ENCODE results near the gene PAK6. TPM values are rescaled to one million over a fixed set of nuclear protein-coding genes. Genes with fewer than 3 reads are reported as not detected.

Gene PAK6
- polyA plus RNA-seq, 1 experiment: not detected

DNA sequence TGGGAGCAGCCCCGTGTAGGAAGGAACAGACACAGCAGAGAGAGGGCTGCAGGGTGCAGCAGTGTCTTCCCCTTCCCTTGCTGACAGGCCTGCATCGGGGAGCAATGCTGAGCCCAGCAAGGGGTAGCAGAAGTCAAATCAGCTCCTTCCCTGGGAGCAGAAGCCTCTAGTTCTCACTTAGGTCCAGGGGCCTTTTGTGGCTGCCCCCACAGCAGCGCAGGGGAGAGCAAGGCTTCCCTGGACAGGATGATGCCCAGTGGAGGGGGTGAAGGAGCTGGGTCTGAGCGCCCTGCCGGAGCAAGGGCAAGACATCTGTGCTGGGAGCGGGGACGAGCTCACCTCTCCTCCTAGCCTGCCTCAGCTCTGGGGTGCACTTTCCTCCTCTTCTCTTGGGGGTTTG is 68.0 kb downstream of the PAK6 start:
- ChIA-PET CTCF (interaction anchor here (0.8 to 6.3 kb wide), 6 partner anchors 12 to 116 kb away, joined by 3 to 32 read pairs (median 5); no protein-coding TSS in a partner anchor), POLR2A (no interaction called here)
- DNase-seq (ENCODE audit: low read depth, low spot score): no peak
- TF ChIP-seq, protein P1, sequence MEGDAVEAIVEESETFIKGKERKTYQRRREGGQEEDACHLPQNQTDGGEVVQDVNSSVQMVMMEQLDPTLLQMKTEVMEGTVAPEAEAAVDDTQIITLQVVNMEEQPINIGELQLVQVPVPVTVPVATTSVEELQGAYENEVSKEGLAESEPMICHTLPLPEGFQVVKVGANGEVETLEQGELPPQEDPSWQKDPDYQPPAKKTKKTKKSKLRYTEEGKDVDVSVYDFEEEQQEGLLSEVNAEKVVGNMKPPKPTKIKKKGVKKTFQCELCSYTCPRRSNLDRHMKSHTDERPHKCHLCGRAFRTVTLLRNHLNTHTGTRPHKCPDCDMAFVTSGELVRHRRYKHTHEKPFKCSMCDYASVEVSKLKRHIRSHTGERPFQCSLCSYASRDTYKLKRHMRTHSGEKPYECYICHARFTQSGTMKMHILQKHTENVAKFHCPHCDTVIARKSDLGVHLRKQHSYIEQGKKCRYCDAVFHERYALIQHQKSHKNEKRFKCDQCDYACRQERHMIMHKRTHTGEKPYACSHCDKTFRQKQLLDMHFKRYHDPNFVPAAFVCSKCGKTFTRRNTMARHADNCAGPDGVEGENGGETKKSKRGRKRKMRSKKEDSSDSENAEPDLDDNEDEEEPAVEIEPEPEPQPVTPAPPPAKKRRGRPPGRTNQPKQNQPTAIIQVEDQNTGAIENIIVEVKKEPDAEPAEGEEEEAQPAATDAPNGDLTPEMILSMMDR (IDR thresholded peaks at IDR 0.05; ENCODE audit: low read depth, low read length): no peak
- H3K9me3 ChIP-seq (ENCODE audit: control insufficient read depth, insufficient read depth, low read length): no peaks in the 10 kb centered on the region
- H3K27ac ChIP-seq (ENCODE audit: low read depth, low read length): no peak overlapping the region
- H3K4me3 ChIP-seq (ENCODE audit: low read depth, low read length): no peak overlapping the region
- H3K27me3 ChIP-seq (ENCODE audit: control insufficient read depth, insufficient read depth, low read length): peaks cover 57% of the 10 kb centered on the region

DNA sequence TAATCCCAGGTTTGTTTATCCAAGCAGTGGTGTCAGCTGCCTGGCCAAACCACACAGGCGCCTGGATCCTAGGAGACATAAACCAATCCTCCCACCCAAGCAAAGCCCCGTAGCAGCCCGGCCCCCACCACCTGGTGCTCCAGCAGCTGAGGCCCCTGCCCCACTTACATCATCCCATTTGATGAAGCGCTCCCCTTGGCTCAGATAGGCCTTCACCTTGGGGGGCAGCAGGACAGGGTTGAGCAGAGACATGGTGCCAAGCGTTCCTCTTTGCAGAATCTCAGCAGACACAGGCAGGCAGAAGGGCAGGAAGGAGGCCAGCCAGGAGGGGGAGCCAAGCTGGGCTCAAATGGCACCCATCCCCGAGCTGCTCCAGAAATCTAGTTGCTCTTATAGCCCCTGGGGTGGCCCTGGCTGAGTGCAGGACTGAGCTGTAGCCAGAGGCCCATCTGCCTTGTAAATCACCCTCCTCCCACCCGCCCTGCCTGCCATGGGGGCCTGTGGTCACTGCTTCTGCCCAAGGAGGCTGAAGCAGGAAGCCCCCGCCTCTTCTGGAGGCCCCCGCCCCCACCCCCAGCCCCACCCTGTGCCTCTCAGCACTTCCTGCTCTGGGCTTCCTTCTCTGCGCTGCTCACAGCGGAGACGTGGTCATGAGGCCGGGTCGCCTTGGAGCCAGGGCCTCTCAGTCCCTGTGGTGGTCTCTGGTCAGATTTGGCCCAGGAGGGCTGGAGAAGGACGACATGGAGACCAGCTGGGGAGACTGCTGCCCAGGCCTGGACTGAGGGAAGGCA is 68.8 kb downstream of the PAK6 start, which contains the start of gene PLCB2:
Gene PLCB2 (minus strand): TSS at position 515 of the 791 bp plus-strand sequence. CDS start 263 bp downstream, at position 252.
- ChIA-PET POLR2A (no interaction called here), CTCF (interaction anchor here (0.8 to 6.3 kb wide), 8 partner anchors 12 to 117 kb away, joined by 3 to 32 read pairs (median 3); no protein-coding TSS in a partner anchor)
- DNase-seq (ENCODE audit: low read depth, low spot score): no peak
- H3K9me3 ChIP-seq (ENCODE audit: control insufficient read depth, insufficient read depth, low read length): no peaks in the 10 kb centered on the region
- TF ChIP-seq, protein P1 (IDR thresholded peaks at IDR 0.05; ENCODE audit: low read depth, low read length): peak; percentile 44
- H3K27me3 ChIP-seq (ENCODE audit: control insufficient read depth, insufficient read depth, low read length): peaks cover 63% of the 10 kb centered on the region
- H3K27ac ChIP-seq (ENCODE audit: low read depth, low read length): no peak within 1 kb of the TSS
- H3K4me3 ChIP-seq (ENCODE audit: low read depth, low read length): no peak within 1 kb of the TSS

DNA sequence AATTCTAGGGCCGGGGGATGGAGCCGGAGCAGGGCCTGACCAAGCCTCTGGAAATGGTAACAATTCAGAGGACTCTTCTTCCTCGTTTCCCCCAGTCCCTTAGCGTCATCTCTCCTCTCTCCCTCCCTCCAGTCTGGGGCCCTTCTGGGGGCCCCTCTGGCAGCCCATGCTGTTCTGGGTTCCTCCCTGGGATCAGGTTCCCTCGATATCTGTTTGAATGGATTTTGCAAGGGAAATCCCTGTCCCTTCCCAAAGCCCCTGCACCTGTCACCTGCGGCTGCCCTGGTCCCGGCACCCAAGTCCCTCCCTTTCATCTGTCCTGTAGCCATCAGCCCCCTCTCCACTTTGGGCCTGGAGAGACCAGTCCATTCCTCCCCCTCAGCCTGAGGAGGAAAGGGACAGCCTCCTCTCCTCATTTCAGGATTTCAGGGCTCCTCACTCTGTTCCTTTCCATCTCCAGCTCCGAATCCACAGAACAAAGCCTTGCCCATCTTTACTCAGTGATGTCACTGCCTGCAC is 70.5 kb downstream of the PAK6 start:
- no peak for DNase-seq (ENCODE audit: low read depth, low spot score)
- Histone ChIP-seq H3K27me3 (ENCODE audit: control insufficient read depth, insufficient read depth, low read length) (peaks cover 50% of the 10 kb centered on the region), H3K4me3 (ENCODE audit: low read depth, low read length) (no peak overlapping the region), H3K27ac (ENCODE audit: low read depth, low read length) (no peak overlapping the region), H3K9me3 (ENCODE audit: control insufficient read depth, insufficient read depth, low read length) (no peaks in the 10 kb centered on the region)
- POLR2A ChIA-PET: no interaction called here
- TF ChIP-seq, protein P1 (IDR thresholded peaks at IDR 0.05; ENCODE audit: low read depth, low read length): no peak
- CTCF ChIA-PET: interaction anchor here (0.6 to 6.3 kb wide), 10 partner anchors 11 to 264 kb away, joined by 3 to 49 read pairs (median 6); partner anchors contain the start of gene ANKRD63

DNA sequence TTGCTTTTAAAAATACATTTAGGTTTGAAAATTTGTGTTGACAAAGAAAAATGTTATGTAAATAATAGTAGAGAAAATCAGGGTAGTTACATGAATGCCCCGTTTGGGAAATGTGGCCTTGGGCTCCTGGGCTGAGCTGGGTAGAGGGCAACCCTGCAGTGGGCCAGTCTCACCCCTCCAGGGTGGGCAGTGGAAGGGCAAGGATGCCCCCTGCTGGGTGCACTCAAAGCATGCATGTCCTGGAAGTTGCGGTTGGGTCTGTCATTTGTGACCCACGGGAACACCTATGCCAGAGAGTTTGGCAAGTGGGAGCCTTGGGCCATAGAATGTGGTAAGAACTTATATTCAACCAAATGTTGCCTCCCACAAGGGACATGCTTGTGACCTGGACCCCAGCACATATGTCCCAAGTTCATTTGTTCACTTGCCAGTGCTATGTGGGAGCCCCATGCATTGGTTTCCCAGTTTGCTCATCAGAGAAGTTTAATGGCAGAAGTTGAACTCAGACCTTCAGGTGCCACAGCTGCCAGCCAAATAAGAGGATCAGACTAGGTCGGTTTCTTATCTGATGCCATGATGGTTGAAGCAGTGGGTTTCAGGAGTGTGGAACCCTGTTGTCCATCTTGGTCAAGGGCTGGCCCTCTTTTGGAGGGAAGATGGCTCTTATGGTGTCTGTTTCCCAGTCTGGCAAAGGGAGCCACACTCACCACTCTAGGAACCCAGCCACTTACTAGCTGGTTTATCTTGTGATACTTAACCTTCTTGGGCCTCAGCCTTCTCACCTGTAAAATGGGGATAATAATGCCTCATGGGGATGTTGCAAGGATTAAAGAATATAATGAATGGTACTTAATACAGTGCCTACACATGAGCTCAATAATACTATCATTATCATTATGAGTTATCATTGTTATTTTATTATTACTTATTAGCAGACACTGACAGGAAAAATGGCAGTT is 71.4 kb downstream of the PAK6 start:
- Histone ChIP-seq H3K9me3 (ENCODE audit: control insufficient read depth, insufficient read depth, low read length) (no peaks in the 10 kb centered on the region), H3K27me3 (ENCODE audit: control insufficient read depth, insufficient read depth, low read length) (peaks cover 48% of the 10 kb centered on the region), H3K4me3 (ENCODE audit: low read depth, low read length) (no peak overlapping the region), H3K27ac (ENCODE audit: low read depth, low read length) (no peak overlapping the region)
- ChIA-PET POLR2A (no interaction called here), CTCF (interaction anchor here (0.6 to 6.3 kb wide), 12 partner anchors 9 to 265 kb away, joined by 3 to 49 read pairs (median 5); partner anchors contain the start of genes ANKRD63 and INAFM2)
- no peak for DNase-seq (ENCODE audit: low read depth, low spot score)
- TF ChIP-seq, protein P1 (IDR thresholded peaks at IDR 0.05; ENCODE audit: low read depth, low read length): peak; percentile 73
